Measurements from ENCODE around the gene WASHC2A.
"Not testable (repeated sequence)": the region's sequence is repeated elsewhere in the genome, so short reads cannot be mapped to it uniquely, and the experiment has no call there.

The WASHC2A gene, protein sequence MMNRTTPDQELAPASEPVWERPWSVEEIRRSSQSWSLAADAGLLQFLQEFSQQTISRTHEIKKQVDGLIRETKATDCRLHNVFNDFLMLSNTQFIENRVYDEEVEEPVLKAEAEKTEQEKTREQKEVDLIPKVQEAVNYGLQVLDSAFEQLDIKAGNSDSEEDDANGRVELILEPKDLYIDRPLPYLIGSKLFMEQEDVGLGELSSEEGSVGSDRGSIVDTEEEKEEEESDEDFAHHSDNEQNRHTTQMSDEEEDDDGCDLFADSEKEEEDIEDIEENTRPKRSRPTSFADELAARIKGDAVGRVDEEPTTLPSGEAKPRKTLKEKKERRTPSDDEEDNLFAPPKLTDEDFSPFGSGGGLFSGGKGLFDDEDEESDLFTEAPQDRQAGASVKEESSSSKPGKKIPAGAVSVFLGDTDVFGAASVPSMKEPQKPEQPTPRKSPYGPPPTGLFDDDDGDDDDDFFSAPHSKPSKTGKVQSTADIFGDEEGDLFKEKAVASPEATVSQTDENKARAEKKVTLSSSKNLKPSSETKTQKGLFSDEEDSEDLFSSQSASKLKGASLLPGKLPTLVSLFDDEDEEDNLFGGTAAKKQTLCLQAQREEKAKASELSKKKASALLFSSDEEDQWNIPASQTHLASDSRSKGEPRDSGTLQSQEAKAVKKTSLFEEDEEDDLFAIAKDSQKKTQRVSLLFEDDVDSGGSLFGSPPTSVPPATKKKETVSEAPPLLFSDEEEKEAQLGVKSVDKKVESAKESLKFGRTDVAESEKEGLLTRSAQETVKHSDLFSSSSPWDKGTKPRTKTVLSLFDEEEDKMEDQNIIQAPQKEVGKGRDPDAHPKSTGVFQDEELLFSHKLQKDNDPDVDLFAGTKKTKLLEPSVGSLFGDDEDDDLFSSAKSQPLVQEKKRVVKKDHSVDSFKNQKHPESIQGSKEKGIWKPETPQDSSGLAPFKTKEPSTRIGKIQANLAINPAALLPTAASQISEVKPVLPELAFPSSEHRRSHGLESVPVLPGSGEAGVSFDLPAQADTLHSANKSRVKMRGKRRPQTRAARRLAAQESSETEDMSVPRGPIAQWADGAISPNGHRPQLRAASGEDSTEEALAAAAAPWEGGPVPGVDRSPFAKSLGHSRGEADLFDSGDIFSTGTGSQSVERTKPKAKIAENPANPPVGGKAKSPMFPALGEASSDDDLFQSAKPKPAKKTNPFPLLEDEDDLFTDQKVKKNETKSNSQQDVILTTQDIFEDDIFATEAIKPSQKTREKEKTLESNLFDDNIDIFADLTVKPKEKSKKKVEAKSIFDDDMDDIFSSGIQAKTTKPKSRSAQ (N-terminal part only)

DNA sequence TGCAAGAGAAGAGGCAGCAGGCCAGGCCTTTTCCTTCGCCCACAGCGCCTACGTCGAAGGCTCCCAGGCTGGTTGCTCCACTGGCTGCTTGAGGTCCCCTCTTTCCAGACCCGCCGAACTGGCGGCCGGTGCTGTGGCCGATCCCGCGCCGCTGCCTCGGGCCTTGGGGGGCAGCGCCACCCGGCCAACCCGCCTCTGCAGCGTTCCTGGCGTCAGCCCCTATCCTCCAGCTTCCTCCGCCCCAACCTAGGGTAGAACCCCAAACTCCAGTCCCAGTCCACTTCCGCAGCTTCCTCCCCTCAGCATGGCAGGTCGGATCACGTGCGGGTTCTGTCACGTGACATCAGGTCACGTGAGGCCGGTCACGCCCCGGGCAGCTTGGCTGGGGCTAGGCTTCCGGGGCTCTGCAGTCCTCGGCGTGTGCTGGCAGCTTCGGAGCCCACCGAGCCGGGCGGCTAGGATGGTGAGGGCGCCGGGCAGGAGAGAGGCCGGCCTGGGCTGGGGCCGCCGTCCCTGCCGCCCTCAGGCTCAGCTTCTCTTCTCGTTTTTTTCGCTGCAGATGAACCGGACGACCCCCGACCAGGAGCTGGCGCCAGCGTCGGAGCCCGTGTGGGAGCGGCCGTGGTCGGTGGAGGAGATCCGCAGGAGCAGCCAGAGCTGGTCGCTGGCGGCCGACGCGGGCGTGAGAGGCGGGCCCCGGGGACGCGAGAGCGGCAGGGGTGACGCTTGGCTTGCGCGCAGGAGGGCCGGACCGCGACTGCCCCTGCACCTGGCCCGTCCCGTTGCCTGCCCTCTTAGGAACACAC is at the start of gene WASHC2A:
Gene WASHC2A (plus strand): TSS at position 409 of the 806 bp plus-strand sequence. CDS start 52 bp downstream, at position 461.
- peak; percentile 50 for DNase-seq

DNA sequence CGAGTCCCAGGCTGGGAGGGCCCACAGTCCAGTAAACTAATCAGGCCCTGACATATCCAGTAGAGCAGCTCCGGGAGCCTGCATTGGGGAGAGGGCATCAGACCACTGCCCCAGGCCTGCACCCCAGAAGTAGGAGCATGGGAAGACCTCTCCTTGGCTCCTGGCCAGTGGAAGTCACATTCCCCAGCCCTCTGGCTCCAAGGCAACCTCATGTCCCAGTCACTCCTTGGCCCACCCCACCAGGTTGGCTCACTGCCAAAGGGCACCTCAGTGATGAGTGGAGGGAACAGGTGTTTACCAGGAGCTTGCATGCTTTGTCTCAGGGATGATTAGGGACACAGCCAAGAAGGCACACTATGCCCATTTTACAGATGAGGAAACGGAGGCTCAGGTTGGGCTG is 48.5 kb upstream of the WASHC2A start:
- not testable (repeated sequence) for DNase-seq

DNA sequence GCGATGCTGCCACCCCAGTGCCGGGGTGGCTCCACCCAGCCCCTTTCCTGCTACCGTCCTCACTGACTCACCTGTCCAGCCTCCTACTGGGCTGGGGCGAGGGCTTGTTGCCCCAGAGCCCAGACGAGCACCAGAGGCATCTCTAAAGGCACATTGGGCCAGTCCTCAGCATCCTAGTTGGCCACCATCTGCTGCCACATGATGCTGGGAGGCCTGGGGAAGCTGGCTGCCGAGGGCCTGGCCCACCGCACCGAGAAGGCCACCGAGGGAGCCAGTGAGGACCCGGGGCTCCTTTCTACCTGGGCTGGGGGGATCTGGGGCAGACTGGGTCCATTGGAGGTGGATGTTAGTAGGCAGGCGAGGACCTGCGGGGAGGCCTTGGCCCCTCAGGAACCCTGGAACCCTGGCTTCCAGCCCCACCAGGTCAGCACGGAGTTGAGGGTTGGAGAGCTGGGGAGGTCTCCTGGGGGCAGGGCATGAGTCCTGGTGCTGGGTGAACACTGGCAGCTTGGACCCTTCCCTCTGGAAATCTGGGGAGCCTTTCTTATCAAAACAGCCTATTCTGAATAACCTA is 47.2 kb upstream of the WASHC2A start:
- DNase-seq = not testable (repeated sequence)

DNA sequence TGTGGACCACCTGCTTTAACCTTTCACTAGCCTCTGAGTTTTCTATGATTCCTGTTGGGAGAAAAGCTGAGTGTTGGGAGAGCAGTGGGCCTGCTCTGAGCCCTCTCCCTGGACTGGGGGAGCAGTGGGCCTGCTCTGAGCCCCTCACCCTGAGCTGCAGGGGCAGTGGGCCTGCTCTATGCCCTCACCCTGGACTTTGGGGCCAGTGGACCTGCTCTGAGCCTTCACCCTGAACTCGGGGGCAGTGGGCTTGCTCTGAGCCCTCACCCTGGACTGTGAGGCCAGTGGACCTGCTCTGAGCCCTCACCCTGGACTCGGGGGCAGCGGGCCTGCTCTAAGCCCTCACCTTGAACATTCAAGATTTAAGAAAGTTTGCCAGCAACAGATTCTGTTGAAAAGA is 46.1 kb upstream of the WASHC2A start:
- no peak for DNase-seq

DNA sequence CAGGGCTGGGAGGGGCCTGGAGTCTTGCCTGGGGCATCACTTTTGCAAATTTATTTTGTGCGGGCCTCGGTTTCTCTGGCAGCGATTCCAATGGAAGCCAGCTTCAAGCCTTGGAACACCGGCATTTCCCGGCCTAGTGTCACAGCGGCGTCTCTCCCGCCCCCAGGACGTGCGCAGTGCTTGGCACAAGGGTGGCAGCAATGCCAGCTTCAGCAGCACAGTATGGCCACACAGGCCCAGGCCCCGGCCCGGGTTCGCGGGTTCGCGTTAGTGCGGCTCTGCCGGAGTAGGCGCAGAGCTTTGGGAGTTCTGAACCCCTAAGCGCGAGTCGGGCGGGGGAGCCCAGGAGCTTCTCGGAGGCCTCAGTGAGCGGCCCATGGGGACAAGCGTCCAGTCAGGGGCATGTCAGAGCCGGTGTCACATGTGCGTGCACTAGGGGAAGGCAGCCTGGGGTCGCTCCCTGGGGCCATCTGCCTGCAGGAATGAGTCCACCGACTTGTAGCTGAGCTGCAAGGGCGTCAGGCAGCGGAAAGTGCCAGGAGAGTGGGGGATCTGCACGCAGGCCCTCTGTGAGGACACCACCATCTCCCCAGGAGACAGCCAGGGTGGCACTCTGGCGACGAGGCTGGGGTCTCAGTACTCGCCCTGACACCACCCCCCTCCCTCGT is 42.9 kb upstream of the WASHC2A start:
- DNase-seq = not testable (repeated sequence)

DNA sequence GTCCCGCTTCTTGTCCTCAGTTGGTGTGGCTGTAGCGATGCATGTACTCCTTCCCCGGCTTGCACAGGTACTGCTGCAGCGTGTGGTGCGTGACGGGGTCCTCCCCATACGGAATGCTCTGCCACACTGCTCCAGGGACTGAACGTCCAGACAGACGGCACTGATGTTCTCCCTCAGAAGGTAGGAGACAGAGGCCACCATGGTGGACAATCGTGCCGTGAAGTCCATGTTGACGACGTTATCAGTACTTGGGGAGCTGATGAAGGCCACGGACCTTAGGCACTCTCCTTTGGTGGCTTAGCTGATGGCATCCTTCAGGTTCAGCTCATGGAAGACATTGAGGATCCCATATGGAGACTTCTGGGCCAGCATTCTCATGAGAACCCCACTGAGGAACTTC is 42.1 kb upstream of the WASHC2A start:
- no peak for DNase-seq

DNA sequence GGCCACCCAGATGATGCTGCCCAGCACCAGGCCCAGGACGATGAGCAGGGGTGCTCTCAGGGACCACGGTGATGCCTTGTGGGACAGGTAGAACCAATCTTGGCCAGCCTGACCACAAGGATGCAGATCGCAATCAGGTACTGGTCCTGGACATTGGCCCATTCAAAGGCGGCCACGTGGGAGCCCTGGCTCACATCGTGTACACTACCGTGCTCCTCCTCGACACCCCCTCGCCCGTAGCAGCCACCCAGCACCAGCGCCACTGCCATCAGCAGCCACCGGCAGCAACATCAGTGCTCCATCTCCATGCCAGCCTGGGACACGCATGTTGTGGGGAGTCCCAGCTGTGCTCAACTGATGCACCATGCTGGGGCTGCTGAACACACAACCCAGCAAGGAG is 40.6 kb upstream of the WASHC2A start:
- no peak for DNase-seq

DNA sequence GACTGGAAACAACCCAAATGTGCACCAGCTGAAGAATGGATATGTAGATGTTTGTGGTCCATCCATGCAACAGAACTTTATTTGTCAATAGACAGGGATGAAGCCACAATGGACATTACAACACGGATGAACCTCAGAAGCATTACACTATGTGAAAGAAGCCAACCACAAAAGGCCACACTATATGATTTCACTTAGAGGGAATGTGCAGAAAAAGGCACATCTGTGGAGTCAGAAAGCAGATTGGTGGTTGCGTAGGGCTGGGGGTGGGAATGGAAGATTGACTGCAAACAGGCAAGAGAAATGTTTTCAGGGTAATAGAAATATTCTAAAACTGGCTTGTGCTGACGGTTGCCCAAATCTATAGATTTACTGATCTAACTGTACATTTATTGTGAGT is 34.3 kb upstream of the WASHC2A start:
- no peak for DNase-seq

DNA sequence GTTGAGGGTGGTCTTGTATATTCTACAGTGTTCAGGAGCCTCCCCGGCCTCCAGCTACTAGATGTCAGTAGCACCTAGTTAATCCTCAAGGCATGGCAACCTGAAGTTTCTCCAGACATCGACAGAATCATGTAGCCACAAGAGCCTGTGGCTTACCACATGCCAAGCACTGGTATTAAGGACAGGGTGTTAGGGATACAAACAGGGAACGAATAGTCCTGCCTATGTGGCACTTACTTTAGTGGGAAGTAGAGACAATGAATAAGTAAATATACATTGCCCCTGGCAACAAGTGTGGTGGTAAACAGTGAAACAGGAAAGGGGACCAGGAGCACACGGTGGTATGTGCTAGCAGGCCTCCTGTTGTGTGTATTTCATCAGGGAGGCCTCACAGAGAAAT is 32.4 kb upstream of the WASHC2A start:
- DNase-seq = not testable (repeated sequence)

DNA sequence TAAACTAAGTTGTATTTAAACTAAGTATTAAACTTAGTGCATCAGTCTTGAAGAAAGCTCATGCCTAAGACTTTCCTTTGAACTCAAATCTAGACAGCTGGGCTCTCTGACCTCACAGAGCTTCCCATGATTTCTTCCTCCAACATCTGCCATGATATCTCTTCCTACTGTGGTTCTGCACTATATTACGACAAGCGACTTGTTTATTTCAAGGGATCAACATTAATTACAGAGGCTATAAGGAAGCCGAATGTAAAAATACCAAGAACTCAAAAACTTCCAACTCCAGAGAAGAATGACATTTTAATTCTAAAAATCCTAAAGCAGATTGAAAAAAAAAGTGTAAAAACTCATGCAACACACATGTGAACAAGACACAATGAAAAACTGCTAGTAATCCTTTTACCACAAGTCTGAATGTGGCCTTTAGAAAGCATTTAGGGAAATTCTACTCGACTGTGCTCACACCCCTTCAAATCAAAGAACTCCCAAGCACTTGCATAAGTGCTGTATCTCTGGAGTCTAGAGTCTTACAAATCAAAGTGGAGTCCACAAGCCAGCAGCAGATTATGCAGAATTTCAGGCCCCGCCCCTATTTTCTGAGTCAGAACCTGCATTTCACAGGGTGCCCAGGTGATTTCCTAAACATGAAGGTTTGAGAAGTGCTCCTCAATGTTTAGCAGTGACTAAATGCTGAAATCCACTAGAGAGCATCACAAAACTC is 22.7 kb upstream of the WASHC2A start:
- DNase-seq = no peak

DNA sequence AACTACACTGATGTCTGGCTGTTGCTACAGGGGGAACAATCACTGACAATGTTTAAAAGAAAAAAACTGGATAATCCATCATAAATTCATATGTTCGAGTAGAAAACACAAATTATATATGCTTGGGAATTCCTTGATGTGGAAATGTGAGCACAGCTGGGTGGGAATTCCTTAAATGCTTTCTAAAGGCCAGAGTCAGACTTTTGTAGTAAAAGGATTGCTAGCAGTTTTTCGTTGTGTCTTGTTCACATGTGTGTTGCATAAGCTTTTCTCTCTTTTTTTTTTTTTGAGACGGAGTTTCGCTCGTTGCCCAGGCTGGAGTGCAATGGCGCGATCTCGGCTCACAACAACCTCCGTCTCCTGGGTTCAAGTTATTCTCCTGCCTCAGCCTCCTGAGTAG is 21.3 kb upstream of the WASHC2A start:
- not testable (repeated sequence) for DNase-seq

DNA sequence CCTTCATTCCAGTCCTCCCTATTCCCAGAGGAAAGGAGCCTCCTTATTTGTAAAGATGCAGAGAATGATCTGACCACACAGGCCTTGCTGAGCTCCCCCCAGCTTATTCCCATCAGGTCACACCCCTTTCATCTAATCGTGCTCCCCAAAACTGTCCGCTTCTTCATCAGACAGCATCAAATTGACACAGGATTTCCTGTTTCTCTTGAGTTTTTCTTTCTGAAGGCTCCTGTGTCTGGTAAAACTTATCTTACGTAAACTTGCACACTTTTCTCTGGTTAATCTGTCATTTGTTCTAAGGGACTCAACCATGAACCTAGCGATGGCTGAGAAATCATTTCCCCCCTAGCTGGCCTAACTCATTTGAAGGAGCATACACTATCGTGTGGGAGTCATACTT is 20.2 kb upstream of the WASHC2A start:
- not testable (repeated sequence) for DNase-seq

DNA sequence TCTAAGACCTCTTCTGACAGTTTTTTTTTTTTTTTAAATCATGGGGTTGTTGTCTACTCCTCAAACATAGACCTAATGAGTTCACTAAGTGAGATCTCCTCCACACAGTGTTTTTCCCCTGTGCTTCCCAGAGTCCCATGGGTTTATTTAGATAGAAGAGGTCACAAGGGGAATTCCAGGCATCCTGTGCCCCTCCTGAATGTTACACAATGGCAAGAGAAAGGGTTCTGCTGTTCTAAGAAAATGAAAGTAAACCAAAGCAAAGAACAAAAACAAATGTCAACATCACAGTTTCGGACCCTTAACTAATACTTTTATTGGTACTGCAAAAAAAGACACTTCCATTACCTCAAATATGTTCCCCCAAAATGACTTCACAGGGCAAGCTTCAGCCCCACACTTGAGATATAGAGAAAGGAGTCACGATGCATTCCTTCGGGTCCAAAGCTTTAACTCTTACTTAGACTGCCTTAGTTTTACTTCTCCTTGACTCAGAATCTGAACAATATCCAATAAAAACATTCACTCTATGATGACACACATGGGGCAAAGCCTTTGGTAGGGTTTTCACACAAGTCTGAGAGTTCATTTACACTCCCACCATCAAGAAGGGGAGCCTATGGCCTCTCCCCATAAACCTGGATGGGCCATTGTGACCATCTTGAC is 15.6 kb upstream of the WASHC2A start:
- DNase-seq = not testable (repeated sequence)

DNA sequence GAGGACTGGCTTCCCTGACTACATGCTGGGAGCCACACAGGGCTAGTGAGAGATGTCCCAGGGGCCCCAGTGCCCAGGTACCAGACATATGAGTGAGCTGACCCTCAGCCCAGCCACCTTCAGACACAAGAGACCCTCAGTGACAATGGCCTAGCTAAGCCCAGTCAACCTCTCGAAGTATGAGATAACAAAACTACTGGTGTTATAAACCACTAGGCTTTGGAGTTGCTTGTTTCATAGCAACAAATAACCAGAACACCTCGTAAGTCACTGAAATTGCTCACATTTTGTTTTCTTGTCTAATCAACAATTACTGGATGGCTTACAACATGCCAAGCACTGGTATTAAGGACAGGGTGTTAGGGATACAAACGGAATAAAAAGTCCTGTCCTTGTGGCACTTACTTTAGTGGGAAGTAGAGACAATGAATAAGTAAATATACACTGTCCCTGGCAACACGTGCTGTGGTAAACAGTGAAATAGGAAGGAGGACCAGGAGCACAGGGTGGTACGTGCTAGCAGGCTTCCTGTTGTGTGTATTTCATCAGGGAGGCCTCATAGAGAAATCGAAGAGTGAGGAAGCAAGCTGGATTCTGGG is 14.9 kb upstream of the WASHC2A start:
- DNase-seq = not testable (repeated sequence)

DNA sequence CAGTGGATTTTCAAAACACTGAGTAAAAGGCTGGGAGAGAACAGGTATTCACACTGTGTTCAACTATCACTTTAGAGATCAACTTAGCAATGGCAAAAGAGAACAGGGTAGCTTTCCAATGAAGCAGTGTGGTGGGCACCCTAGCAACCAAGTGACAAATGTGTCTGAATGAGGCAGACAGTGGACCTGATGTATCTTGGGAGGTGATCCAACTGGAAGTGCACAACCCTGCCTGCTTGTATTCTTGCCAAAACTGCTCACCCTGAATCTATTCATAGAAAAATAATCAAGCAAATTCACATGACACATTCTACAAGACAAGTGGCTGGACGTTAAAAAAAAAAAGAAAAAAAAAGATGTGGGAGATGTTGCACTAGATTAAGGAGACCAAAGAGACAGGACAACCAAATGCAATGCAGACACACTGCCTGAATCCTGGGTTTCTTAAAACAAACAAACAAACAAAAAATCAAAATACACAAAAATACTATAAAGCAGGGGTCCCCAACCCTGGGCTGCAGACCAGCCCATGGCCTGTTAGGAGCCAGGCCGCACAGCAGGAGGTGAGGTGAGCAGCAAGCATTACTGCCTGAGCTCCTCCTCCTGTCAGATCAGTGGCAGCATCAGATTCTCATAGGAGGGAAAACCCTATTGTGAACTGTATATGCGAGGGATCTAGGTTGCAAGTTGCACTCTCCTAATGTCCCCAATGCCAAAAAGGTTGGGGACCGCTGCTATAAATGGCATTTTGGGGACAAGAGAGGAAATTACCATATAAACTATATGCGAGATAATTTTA is 12.1 kb upstream of the WASHC2A start:
- not testable (repeated sequence) for DNase-seq

DNA sequence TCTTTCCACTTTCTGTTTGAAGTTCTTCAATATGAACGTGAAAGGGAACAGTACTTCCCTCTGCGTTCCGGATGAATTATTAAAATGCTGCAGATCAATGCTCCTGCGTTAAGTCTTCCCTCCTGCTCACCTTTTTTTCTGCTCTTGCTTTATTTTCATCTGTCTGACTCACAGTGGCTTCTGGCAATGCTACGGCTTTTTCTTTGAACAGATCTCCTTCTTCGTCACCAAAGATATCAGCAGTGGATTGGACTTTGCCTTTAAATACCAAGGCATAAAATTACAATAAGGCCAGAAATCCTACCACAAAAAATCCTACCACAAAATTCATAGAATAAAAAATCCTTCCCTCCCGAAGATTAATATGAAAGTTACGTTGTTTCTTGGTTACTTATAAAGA is 11.1 kb upstream of the WASHC2A start:
- not testable (repeated sequence) for DNase-seq

DNA sequence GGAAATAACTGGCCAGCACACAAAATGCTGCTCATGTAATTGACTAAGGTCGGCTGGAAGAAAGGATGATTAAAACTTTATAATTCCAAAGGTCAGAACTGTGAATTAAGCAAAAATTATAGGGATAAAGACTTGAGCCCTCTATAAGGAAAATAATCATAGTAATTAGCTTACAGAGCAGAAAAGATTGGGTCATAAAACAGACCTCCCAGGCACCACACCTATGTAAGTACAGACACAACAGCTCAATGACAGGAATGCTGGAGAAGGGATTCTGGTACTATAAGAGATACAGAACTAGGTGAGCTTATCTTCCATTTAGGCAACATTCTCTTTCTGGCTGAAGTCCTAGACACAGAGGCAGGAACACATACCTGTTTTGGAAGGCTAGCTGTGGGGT is 9.0 kb upstream of the WASHC2A start:
- DNase-seq = not testable (repeated sequence)

DNA sequence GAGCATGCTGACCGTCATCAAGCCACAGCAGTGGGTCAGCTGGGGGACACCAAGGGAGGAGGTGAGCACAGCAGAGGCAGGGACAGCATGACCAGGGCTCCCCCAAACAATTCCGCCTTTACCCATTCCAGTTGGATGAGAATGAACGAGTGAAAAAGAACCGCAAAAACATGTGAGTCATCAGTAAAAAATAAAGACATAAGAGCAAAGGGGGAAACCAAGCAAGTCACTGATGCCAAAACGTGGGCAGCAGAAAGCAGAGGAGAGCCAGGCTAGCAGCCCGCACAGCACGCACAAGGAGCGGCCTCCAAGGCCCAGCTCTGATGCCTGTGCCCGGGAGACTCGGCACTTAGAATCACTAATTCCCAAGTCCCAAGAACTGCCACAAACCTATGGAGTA is 7.8 kb upstream of the WASHC2A start:
- not testable (repeated sequence) for DNase-seq
